ENCODE results near the gene RSPO4. TPM values are rescaled to one million over a fixed set of nuclear protein-coding genes. Genes with fewer than 3 reads are reported as not detected.

Gene RSPO4
- total RNA-seq, 6 donors from 2014 or later: 0.49 to 11.2 (median 4.4) TPM

- H3K27ac ChIP-seq: no peak overlapping the region
- ATAC-seq (ENCODE audit: low FRiP score in 2 of 2) (no peak), DNase-seq (no peak)
- H3K27me3 ChIP-seq: no peaks in the 10 kb centered on the region
- H3K9me3 ChIP-seq: no peaks in the 10 kb centered on the region
- peaks cover 0 to 16% (median 7%) of the 10 kb centered on the region in 4 donors for H3K4me1 ChIP-seq
- TF ChIP-seq POLR2A (IDR thresholded peaks at IDR 0.05) (no peak), EP300 (IDR thresholded peaks at IDR 0.05) (no peak), POLR2AphosphoS5 (IDR thresholded peaks at IDR 0.05) (no peak)
- TF ChIP-seq, protein P1, sequence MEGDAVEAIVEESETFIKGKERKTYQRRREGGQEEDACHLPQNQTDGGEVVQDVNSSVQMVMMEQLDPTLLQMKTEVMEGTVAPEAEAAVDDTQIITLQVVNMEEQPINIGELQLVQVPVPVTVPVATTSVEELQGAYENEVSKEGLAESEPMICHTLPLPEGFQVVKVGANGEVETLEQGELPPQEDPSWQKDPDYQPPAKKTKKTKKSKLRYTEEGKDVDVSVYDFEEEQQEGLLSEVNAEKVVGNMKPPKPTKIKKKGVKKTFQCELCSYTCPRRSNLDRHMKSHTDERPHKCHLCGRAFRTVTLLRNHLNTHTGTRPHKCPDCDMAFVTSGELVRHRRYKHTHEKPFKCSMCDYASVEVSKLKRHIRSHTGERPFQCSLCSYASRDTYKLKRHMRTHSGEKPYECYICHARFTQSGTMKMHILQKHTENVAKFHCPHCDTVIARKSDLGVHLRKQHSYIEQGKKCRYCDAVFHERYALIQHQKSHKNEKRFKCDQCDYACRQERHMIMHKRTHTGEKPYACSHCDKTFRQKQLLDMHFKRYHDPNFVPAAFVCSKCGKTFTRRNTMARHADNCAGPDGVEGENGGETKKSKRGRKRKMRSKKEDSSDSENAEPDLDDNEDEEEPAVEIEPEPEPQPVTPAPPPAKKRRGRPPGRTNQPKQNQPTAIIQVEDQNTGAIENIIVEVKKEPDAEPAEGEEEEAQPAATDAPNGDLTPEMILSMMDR (IDR thresholded peaks at IDR 0.05): no peak
- H3K4me3 ChIP-seq: no peak overlapping the region
- 78 to 81% methylated on average over 7 of the region's 7 CpGs for WGBS, 2 donors
- no peaks in the 10 kb centered on the region for H3K36me3 ChIP-seq
Observed at GRCh38 chr20:955656-956055, 46.5 kb downstream of the RSPO4 start.

- Histone ChIP-seq H3K36me3 (no peaks in the 10 kb centered on the region), H3K4me3 (no peak overlapping the region), H3K27me3 (no peaks in the 10 kb centered on the region), H3K27ac (no peak overlapping the region), H3K9me3 (no peaks in the 10 kb centered on the region), H3K4me1 (peaks cover 0 to 16% (median 7%) of the 10 kb centered on the region in 4 donors)
- no peak for DNase-seq
- TF ChIP-seq, protein P1 (IDR thresholded peaks at IDR 0.05): no peak
- TF ChIP-seq EP300 (IDR thresholded peaks at IDR 0.05): no peak
- no peak for TF ChIP-seq POLR2A (IDR thresholded peaks at IDR 0.05)
- no peak for TF ChIP-seq POLR2AphosphoS5 (IDR thresholded peaks at IDR 0.05)
- ATAC-seq (ENCODE audit: low FRiP score in 2 of 2): no peak
- WGBS, 2 donors: 53 to 57% methylated on average over 3 of the region's 3 CpGs
Observed at GRCh38 chr20:955111-955510, 47.0 kb downstream of the RSPO4 start.

- Histone ChIP-seq H3K27ac (no peak overlapping the region), H3K4me1 (peaks cover 0 to 16% (median 7%) of the 10 kb centered on the region in 4 donors), H3K9me3 (no peaks in the 10 kb centered on the region), H3K36me3 (no peaks in the 10 kb centered on the region), H3K27me3 (no peaks in the 10 kb centered on the region), H3K4me3 (no peak overlapping the region)
- DNase-seq (no peak), ATAC-seq (ENCODE audit: low FRiP score in 2 of 2) (no peak)
- 24 to 44% methylated on average over 10 to 11 of the region's 11 CpGs for WGBS, 2 donors
- TF ChIP-seq POLR2A (IDR thresholded peaks at IDR 0.05): no peak
- TF ChIP-seq EP300 (IDR thresholded peaks at IDR 0.05): no peak
- TF ChIP-seq, protein P1 (IDR thresholded peaks at IDR 0.05): no peak
- TF ChIP-seq POLR2AphosphoS5 (IDR thresholded peaks at IDR 0.05): no peak
Observed at GRCh38 chr20:953742-954141, 48.4 kb downstream of the RSPO4 start.

DNA sequence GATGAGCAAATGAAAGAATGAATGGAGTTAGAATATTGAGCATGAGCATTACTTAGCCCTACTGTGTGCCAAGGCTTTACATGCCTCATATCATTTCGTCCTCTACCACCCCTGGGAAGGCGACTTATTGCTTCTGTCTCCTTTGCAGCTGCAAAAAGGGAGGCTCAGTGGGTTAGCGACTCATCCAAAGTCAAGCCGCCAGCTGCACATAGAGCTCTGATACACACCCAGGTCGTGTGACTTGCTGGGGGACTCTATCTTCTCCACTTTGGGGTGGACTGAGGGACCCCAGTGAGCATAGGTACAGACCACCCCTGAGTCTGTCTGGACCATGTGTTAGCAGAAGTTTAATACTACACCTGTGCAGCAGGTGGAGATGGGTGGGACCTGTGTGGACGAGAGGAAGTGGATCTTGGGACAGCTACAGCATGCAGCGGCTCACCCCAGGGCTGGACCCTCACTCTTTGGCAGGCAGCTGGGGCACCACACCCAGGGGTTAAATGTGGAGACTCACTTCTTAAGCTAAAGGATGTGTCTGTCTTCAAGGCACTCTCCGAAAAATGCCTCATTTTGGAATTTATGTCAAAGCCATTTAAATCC, 49.8 kb downstream of the RSPO4 start:
- no peak for ATAC-seq (ENCODE audit: low FRiP score in 2 of 2)
- no peaks in the 10 kb centered on the region for H3K9me3 ChIP-seq
- no peak for DNase-seq
- no peaks in the 10 kb centered on the region for H3K27me3 ChIP-seq
- TF ChIP-seq POLR2AphosphoS5 (IDR thresholded peaks at IDR 0.05): no peak
- TF ChIP-seq, protein P1 (IDR thresholded peaks at IDR 0.05): no peak
- no peak for TF ChIP-seq POLR2A (IDR thresholded peaks at IDR 0.05)
- TF ChIP-seq EP300 (IDR thresholded peaks at IDR 0.05): no peak
- H3K4me3 ChIP-seq: no peak overlapping the region
- H3K36me3 ChIP-seq: no peaks in the 10 kb centered on the region
- peaks cover 0 to 6% (median 2%) of the 10 kb centered on the region in 4 donors for H3K4me1 ChIP-seq
- 67 to 86% methylated on average over 7 to 8 of the region's 8 CpGs for WGBS, 2 donors
- no peak overlapping the region for H3K27ac ChIP-seq
